Activated naive CD4-positive, alpha-beta T cell treated with anti-CD3 and anti-CD28 coated beads for 36 hours (primary cell): ENCODE results near the gene UBE2E2. TPM values are rescaled to one million over a fixed set of nuclear protein-coding genes. Genes with fewer than 3 reads are reported as not detected.

Experiments
- CTCF ChIA-PET: fragments of 350-600 bp; sonication (Branson Sonifier 250); formaldehyde crosslinking; loops from one replicate; lab custom pipeline; 2021; ENCODE audit warnings: antibody characterized with exemption; lab: Charles Lee
- DNase-seq: peaks from one replicate; pipeline ENCODE4 v3.0.0-alpha.2; 2020
- H3K27ac Mint-ChIP-seq: one replicate; pipeline ENCODE4 v1.8.0; 2021; ENCODE audit warnings: mild to moderate bottlenecking, mixed read lengths
- H3K27me3 Mint-ChIP-seq: one replicate; pipeline ENCODE4 v1.8.0; 2021; ENCODE audit warnings: low read depth, mixed read lengths
- H3K36me3 Mint-ChIP-seq: one replicate; pipeline ENCODE4 v1.8.0; 2021; ENCODE audit warnings: low read depth, mixed read lengths
- H3K4me1 Mint-ChIP-seq: one replicate; pipeline ENCODE4 v1.8.0; 2021; ENCODE audit warnings: low read depth, mixed read lengths
- H3K4me3 Mint-ChIP-seq: one replicate; pipeline ENCODE4 v1.8.0; 2021; ENCODE audit warnings: mild to moderate bottlenecking, moderate library complexity, mixed read lengths
- H3K9me3 Mint-ChIP-seq: one replicate; pipeline ENCODE4 v1.8.0; 2021; ENCODE audit warnings: mixed read lengths
- intact Hi-C: fragments of 100-400 bp; cut with micrococcal nuclease; formaldehyde crosslinking; loops from one replicate; pipeline ENCODE4 v1.15.1; 2023
- total RNA-seq, 2 experiments: library from RNA; stranded (reverse); gene quantifications; one replicate each; pipeline ENCODE4 v1.2.3, GENCODE V29; 2021

The UBE2E2 gene
- total RNA-seq, 2 experiments from 2014 or later, result 11.6 to 14.0 TPM

DNA sequence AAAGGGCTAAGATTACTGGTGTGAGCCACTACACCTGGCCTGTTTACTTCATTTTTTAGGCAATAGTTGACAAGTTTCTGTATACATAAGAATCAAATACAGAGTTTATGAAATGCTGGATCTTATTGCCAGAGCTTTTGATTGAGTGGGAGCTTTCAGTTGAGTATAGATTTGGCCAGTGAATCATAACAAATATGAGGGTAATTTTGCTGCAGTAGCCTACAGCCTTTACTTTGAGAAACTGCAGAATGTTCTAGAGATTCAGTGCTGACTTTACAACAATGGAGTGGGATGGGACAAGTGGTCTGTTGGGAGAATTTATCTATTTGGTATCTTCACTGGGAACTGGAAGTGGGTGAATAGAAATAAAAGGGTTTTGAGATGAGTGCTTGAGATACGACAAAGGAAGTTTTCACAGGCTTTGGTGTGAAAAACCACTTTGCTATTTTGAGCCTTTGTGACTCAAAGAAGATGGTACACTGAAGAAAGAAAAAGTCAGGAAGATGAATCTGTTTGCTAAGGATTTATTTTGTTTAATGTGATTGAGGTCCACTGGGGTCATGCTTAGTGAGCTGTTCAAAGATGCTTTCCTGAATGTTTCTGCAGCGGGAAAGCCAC, 227.8 kb downstream of the UBE2E2 start:
- H3K9me3 Mint-ChIP-seq, result peaks cover 6% of the 10 kb centered on the region
- no peaks in the 10 kb centered on the region for H3K36me3 Mint-ChIP-seq

DNA sequence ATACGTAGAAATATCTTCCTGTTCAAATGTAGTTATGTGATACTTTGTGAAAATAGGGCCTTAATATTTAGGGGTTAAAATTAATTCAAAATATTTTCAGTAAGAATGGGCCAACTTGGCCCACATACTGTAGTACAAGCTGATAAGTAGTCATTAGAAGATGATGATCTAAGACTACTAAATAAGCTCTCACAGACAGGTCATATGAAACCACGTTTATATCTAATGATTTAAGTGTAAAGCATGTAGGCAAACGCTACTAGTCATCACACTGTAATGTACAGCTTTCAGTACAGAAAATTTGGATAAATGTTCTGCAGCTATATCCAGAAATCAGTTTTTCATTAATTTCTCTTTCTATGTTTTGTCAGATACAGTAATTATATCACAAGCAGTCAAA, 228.6 kb downstream of the UBE2E2 start:
- CTCF ChIA-PET, result interaction anchor here (0.7 kb wide), 1 partner anchor 36 kb away, joined by 3 read pairs; no protein-coding TSS in a partner anchor
- intact Hi-C loops, result loop anchor here (1.0 kb wide), 1 partner anchor 9 kb away; no protein-coding TSS in a partner anchor

More for the DNA sequence above, 227.8 kb downstream of the UBE2E2 start:
- DNase-seq, result no peak
- Mint-ChIP-seq H3K27ac (no peak overlapping the region), H3K27me3 (no peaks in the 10 kb centered on the region), H3K4me3 (no peak overlapping the region), H3K4me1 (peaks cover 13% of the 10 kb centered on the region)
- intact Hi-C loops, result loop anchor here (1.0 kb wide), 1 partner anchor 9 kb away; no protein-coding TSS in a partner anchor
- CTCF ChIA-PET, result interaction anchor here (0.7 kb wide), 1 partner anchor 35 kb away, joined by 3 read pairs; no protein-coding TSS in a partner anchor

DNA sequence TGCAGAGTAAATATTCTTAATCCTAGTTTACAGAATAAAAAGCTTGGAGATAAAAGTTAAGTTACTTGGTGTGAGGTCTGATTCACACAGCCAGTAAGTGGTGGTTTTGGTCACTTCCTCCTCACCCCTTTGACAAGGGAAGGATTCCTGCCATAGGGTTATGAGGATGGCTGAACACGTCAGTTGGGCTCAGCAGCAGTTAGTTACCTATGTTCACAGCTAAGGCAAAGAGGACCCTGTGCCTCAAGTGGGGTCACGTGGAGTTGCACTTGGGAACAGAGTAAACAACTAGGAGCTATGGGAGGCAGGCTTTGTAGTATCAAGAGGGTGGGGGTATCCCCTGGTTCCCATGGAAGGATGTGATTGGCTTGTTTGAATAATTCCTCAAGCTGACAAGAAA, 232.2 kb downstream of the UBE2E2 start:
- DNase-seq, result no peak
- H3K27ac Mint-ChIP-seq, result peak overlapping the region; percentile 10
- intact Hi-C loops, result no loop called here
- peaks cover 32% of the 10 kb centered on the region for H3K4me1 Mint-ChIP-seq
- CTCF ChIA-PET, result no interaction called here
- H3K36me3 Mint-ChIP-seq, result no peaks in the 10 kb centered on the region
- H3K9me3 Mint-ChIP-seq, result no peaks in the 10 kb centered on the region
- no peak overlapping the region for H3K4me3 Mint-ChIP-seq
- H3K27me3 Mint-ChIP-seq, result peaks cover 3% of the 10 kb centered on the region

More for the DNA sequence above, 228.6 kb downstream of the UBE2E2 start:
- H3K4me3 Mint-ChIP-seq, result no peak overlapping the region
- H3K27me3 Mint-ChIP-seq, result no peaks in the 10 kb centered on the region
- DNase-seq, result no peak
- H3K9me3 Mint-ChIP-seq, result peaks cover 2% of the 10 kb centered on the region
- H3K4me1 Mint-ChIP-seq, result peaks cover 13% of the 10 kb centered on the region
- H3K36me3 Mint-ChIP-seq, result no peaks in the 10 kb centered on the region
- H3K27ac Mint-ChIP-seq, result no peak overlapping the region

DNA sequence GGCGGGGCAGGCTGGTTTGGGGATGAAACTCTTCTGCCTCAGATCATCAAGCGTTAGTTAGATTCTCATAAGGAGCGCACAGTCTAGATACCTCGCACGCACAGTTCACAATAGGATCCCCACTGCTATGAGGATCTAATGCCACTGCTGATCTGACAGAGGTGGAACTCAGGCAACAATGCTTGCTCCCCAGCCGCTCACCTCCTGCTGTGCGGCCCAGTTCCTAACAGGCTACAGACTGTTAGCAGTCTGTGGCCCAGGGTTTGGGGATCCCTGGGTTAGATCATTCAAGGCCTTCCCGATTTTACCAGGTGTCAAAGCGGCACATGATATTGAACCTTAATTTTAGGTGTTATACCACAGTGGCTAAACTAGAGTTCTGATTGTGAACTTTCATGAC, 232.8 kb downstream of the UBE2E2 start:
- Mint-ChIP-seq H3K4me1 (peaks cover 33% of the 10 kb centered on the region), H3K4me3 (no peak overlapping the region), H3K36me3 (no peaks in the 10 kb centered on the region), H3K27me3 (peaks cover 3% of the 10 kb centered on the region), H3K9me3 (no peaks in the 10 kb centered on the region), H3K27ac (no peak overlapping the region)
- intact Hi-C loops, result loop anchor here (2.0 kb wide), 1 partner anchor 373 kb away; no protein-coding TSS in a partner anchor
- CTCF ChIA-PET, result no interaction called here
- DNase-seq, result no peak

DNA sequence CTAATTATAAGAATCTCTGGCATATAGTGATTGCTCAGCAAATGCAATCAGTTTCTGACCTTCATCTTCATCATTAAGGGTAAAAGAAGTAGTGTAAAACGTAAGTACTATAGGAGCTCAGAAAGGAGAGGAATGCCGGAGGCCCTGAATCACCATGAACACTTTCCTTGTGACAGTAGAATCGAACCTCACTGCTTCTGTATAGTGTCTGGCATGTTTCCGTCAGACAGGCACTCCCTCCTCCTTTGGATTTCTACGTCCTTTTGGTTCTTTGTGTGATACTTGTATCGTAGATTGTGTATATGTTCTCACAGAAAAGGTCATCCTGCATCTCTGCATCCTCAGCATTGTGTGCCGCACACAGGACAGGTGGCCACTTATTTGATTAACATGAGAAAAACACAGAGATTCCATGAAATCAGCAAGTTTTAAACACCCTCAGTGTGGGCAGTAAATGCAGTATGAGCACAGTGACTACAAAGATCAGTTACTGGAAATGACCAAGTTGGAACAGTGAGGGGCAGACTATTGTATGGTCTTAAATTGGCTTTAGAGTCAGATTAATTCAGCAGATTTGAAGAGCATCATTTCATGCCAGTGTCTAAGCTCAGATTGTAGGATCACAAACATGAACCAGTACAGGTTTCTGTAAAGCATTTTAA, 234.5 kb downstream of the UBE2E2 start:
- Mint-ChIP-seq H3K27ac (no peak overlapping the region), H3K27me3 (peaks cover 3% of the 10 kb centered on the region), H3K4me1 (peaks cover 38% of the 10 kb centered on the region), H3K9me3 (no peaks in the 10 kb centered on the region), H3K36me3 (no peaks in the 10 kb centered on the region), H3K4me3 (no peak overlapping the region)
- no peak for DNase-seq
- intact Hi-C loops, result loop anchor here (1.0 to 2.0 kb wide), 2 partner anchors 290 to 371 kb away; no protein-coding TSS in a partner anchor
- CTCF ChIA-PET, result interaction anchor here (1.3 kb wide), 1 partner anchor 13 kb away, joined by 6 read pairs; no protein-coding TSS in a partner anchor

DNA sequence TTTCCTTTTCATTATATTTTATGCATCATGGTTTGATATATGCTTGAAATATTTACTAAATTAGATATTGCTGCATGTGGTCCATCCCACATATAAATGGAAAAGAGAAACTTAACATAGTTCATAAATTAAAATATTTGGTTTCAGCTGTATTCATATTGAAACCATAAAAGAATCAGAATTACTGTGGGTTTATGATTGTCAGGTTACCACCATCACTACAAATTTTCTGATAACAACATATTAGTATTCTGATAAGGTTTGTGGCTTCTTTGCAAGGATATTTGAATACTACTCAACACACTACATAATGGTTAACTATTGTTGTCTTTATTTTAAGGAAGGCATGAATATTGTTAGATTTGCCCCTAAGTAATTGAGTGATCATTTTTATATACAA, 235.5 kb downstream of the UBE2E2 start:
- no peaks in the 10 kb centered on the region for H3K9me3 Mint-ChIP-seq
- intact Hi-C loops, result loop anchor here (1.0 kb wide), 1 partner anchor 289 kb away; no protein-coding TSS in a partner anchor
- H3K27me3 Mint-ChIP-seq, result peaks cover 3% of the 10 kb centered on the region
- peaks cover 46% of the 10 kb centered on the region for H3K4me1 Mint-ChIP-seq
- H3K36me3 Mint-ChIP-seq, result no peaks in the 10 kb centered on the region
- no peak for DNase-seq
- no peak overlapping the region for H3K4me3 Mint-ChIP-seq
- CTCF ChIA-PET, result no interaction called here
- H3K27ac Mint-ChIP-seq, result no peak overlapping the region

DNA sequence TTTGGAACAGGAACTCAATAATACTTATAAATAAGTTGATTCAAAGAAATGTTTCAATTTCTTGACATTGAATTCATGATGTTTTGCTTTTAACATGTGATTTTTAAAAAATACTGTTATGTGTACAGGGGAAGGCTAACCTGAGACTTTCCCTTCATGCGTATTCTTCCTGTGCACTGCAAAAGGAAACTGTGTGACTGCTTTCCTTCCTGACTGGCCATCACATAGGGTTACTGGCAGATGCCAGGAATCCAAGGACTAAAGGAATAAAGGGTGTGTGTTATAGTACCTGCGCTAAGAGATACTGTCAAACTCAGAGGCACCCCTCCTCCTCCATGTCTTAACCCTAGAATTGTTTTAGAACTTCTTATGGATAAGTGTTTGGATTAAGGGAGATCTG, 236.0 kb downstream of the UBE2E2 start:
- peak overlapping the region; percentile 56 for H3K27ac Mint-ChIP-seq
- peaks cover 3% of the 10 kb centered on the region for H3K27me3 Mint-ChIP-seq
- H3K9me3 Mint-ChIP-seq, result no peaks in the 10 kb centered on the region
- no peaks in the 10 kb centered on the region for H3K36me3 Mint-ChIP-seq
- CTCF ChIA-PET, result no interaction called here
- intact Hi-C loops, result no loop called here
- peaks cover 48% of the 10 kb centered on the region for H3K4me1 Mint-ChIP-seq
- no peak overlapping the region for H3K4me3 Mint-ChIP-seq
- DNase-seq, result no peak

DNA sequence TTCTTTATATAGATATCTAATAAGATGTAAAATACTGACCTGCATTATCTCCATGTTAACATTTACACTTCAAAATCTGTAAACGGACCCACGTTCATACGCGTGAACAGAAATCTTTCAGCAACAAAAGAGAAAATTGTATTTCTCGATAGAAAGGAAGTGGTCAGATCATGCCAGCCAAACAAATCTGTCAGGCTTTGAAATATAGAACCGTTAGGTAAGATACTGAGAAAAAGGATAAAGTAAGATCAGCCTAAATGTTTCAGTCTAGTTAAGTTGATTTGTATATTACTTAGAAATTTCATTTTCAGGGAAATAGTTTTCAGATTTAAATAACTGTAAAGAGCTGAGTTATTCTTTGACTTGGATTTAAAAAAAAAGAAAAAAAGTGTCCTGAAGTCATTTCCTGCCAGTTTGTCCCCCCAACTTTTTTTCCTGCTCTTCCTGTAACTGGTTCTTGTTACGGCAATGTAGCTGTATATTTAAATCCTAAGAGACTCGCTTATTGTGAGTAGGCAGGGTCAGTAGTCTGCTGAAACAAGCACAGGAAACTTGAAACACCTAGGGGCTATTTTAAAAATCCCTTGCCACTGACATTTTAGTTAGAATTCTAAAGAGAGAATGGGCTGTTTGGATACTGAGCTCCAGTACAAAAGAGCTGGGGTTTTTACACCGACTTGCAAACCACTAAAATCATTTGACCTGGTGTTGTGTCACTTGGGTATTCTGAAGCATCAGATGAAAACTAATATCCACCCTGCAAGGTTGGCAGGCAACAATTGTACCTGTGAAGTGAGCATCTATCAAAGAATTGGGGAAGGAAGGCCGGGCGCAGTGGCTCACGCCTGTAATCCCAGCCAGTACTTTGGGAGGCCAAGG, 237.5 kb downstream of the UBE2E2 start:
- H3K9me3 Mint-ChIP-seq, result no peaks in the 10 kb centered on the region
- H3K4me3 Mint-ChIP-seq, result peak overlapping the region; percentile 33
- no peaks in the 10 kb centered on the region for H3K36me3 Mint-ChIP-seq
- peaks cover 45% of the 10 kb centered on the region for H3K4me1 Mint-ChIP-seq
- peak overlapping the region; percentile 80 for H3K27ac Mint-ChIP-seq
- intact Hi-C loops, result loop anchor here (1.0 to 10.0 kb wide), 8 partner anchors 9 to 714 kb away; partner anchors contain the start of gene UBE2E2
- CTCF ChIA-PET, result interaction anchor here (0.6 kb wide), 1 partner anchor 182 kb away, joined by 3 read pairs; no protein-coding TSS in a partner anchor
- H3K27me3 Mint-ChIP-seq, result peaks cover 3% of the 10 kb centered on the region
- peak; percentile 39 for DNase-seq

DNA sequence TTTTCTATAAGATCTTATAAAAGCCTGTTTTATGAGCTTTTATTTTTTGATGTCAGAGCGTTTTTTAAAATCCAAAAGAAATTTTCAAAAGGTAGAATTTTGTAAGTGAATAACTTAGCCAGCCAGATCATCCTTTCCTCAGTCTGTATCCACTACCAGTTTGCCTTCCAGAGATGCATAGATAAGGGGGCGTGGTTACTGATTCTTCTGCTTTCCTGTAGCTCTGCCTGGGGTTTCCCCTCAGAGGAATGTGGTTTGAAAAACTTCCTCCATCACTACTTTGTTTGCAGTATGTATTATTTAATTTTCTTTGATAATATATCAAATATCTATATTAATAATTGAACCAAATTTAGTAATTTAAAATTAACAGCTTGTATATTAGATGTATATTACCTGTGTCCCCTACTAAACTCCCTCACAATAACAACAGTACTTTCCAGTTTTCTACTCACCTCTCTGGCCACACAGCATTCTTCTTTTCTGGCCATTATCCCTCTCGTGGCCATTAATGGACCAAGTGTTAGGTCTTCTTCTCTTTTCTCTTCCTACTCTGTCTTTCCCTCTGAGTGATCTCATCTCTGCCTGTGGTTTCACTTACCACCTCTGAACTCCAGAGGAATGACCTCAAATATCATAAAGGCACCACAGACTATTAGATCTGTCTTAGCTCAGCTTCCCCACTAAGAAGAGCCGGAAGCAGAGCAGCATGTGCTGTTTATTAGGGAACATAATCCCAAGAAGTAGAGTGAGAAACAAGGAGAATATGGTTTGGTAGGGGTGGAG, 239.7 kb downstream of the UBE2E2 start:
- Mint-ChIP-seq H3K27ac (no peak overlapping the region), H3K4me1 (peaks cover 43% of the 10 kb centered on the region), H3K36me3 (no peaks in the 10 kb centered on the region), H3K27me3 (no peaks in the 10 kb centered on the region), H3K9me3 (no peaks in the 10 kb centered on the region), H3K4me3 (no peak overlapping the region)
- intact Hi-C loops, result loop anchor here (5.0 to 10.0 kb wide), 2 partner anchors 190 to 388 kb away; no protein-coding TSS in a partner anchor
- peak; percentile 28 for DNase-seq
- CTCF ChIA-PET, result no interaction called here

DNA sequence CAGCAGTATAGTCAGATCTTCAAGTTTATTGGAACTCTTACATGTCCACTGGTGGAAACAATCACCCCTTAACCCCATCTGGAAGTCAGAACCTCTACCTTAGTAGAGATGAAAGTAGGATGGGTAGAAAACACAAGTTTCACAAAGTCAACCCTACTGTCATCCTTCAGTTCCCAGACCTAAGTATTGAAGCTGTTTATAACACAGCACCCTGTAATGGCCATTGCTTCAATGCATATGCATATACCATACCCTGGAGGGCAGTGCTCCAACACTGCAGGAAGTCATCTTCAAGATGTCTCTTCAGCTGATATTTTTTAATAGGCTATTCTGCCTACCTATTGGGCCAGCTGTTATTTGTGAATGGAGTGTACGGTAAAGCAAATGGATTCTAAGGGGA, 241.3 kb downstream of the UBE2E2 start:
- Mint-ChIP-seq H3K27ac (no peak overlapping the region), H3K9me3 (no peaks in the 10 kb centered on the region), H3K36me3 (no peaks in the 10 kb centered on the region), H3K4me3 (no peak overlapping the region), H3K4me1 (peaks cover 29% of the 10 kb centered on the region), H3K27me3 (no peaks in the 10 kb centered on the region)
- CTCF ChIA-PET, result interaction anchor here (0.7 kb wide), 1 partner anchor 131 kb away, joined by 3 read pairs; no protein-coding TSS in a partner anchor
- intact Hi-C loops, result loop anchor here (5.0 to 10.0 kb wide), 2 partner anchors 192 to 390 kb away; no protein-coding TSS in a partner anchor
- no peak for DNase-seq

DNA sequence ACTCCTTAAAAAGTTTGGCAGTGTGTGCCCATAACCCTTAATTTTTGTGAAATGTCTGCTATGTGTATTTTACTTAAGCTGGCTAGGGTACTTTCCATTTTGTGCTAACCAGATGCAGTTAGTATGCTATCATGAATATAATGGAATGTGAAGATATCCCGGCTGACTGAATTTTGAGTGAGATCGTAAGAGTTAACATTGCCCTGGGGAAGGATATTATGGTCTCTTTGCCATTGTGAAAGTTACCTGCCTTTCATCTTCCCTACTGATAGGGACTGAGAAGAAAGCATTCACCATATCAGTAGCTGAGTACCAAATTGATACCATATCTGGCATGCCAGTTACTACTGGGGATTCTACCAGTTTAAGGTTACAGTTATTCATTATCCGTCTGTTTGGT, 243.2 kb downstream of the UBE2E2 start:
- Mint-ChIP-seq H3K27me3 (no peaks in the 10 kb centered on the region), H3K9me3 (no peaks in the 10 kb centered on the region), H3K27ac (no peak overlapping the region), H3K36me3 (no peaks in the 10 kb centered on the region), H3K4me3 (no peak overlapping the region), H3K4me1 (peaks cover 18% of the 10 kb centered on the region)
- CTCF ChIA-PET, result no interaction called here
- DNase-seq, result no peak
- intact Hi-C loops, result loop anchor here (10.0 kb wide), 1 partner anchor 392 kb away; no protein-coding TSS in a partner anchor
